Renal pelvis (tissue), 12 donors: ENCODE data around the gene THOC6. TPM values are rescaled to one million over a fixed set of nuclear protein-coding genes. Genes with fewer than 3 reads are reported as not detected.

Experiments used
- DNase-seq: peaks from one replicate; pipeline ENCODE4 v3.0.0-alpha.2; 2013
- long read RNA-seq, 16 experiments: transcript quantifications; one replicate each; lab custom pipeline, GENCODE V29; 2026
- polyA plus RNA-seq, 3 donors: library from polyadenylated mRNA; unstranded; fragments of 120-200 nt; gene quantifications; one replicate each; pipeline ENCODE4 v1.2.1, GENCODE V29; 2013; ENCODE audit not compliant: insufficient read length in 3 of 3

Gene THOC6
- 10 to 100 TPM; 31.8 to 36.4 (median 35.8) TPM for polyA plus RNA-seq
- long read RNA-seq, donor 1, partial matches to known transcripts: 0 of 7 reads
- long read RNA-seq, donor 1, other reads (novel, unspliced or antisense): 0 of 7 reads
- long read RNA-seq, donor 2, transcript THOC6-202 (13 exons, 1,419 nt): major isoform, 17 of 20 reads
- long read RNA-seq, donor 2, partial matches to known transcripts: 0 of 20 reads
- long read RNA-seq, donor 2, other reads (novel, unspliced or antisense): 0 of 20 reads
- long read RNA-seq, donor 3, transcript THOC6-202 (13 exons, 1,419 nt): major isoform, 11 of 11 reads
- long read RNA-seq, donor 3, partial matches to known transcripts: 0 of 11 reads
- long read RNA-seq, donor 3, other reads (novel, unspliced or antisense): 0 of 11 reads
- long read RNA-seq, donor 4, transcript THOC6-202 (13 exons, 1,419 nt): major isoform, 16 of 20 reads
- long read RNA-seq, donor 4, partial matches to known transcripts: 0 of 20 reads
- long read RNA-seq, donor 4, other reads (novel, unspliced or antisense): 0 of 20 reads
- long read RNA-seq, donor 5, transcript THOC6-202 (13 exons, 1,419 nt): major isoform, 5 of 5 reads
- long read RNA-seq, donor 5, partial matches to known transcripts: 0 of 5 reads
- long read RNA-seq, donor 5, other reads (novel, unspliced or antisense): 0 of 5 reads
- long read RNA-seq, donor 6, transcript THOC6-202 (13 exons, 1,419 nt): major isoform, 5 of 5 reads
- long read RNA-seq, donor 6, partial matches to known transcripts: 0 of 5 reads
- long read RNA-seq, donor 6, other reads (novel, unspliced or antisense): 0 of 5 reads
- long read RNA-seq, donor 7, transcript THOC6-202 (13 exons, 1,419 nt): major isoform, 15 of 27 reads
- long read RNA-seq, donor 7, partial matches to known transcripts: 12 of 27 reads
- long read RNA-seq, donor 7, other reads (novel, unspliced or antisense): 0 of 27 reads
- long read RNA-seq, donor 8, transcript THOC6-202 (13 exons, 1,419 nt): major isoform, 5 of 6 reads
- long read RNA-seq, donor 8, partial matches to known transcripts: 0 of 6 reads
- long read RNA-seq, donor 8, other reads (novel, unspliced or antisense): 0 of 6 reads
- long read RNA-seq, donor 9, transcript THOC6-202 (13 exons, 1,419 nt): major isoform, 12 of 17 reads
- long read RNA-seq, donor 9, partial matches to known transcripts: 5 of 17 reads
- long read RNA-seq, donor 9, other reads (novel, unspliced or antisense): 0 of 17 reads
- long read RNA-seq, donor 10, transcript THOC6-202 (13 exons, 1,419 nt): major isoform, 5 of 6 reads
- long read RNA-seq, donor 10, partial matches to known transcripts: 0 of 6 reads
- long read RNA-seq, donor 10, other reads (novel, unspliced or antisense): 0 of 6 reads
- long read RNA-seq, donor 11, partial matches to known transcripts: 0 of 3 reads
- long read RNA-seq, donor 11, other reads (novel, unspliced or antisense): 0 of 3 reads
- long read RNA-seq, donor 12, transcript THOC6-202 (13 exons, 1,419 nt): major isoform, 17 of 31 reads
- long read RNA-seq, donor 12, partial matches to known transcripts: 14 of 31 reads
- long read RNA-seq, donor 12, other reads (novel, unspliced or antisense): 0 of 31 reads
- long read RNA-seq, donor 13, transcript THOC6-202 (13 exons, 1,419 nt): major isoform, 5 of 6 reads
- long read RNA-seq, donor 13, partial matches to known transcripts: 0 of 6 reads
- long read RNA-seq, donor 13, other reads (novel, unspliced or antisense): 0 of 6 reads
- long read RNA-seq, donor 14: 0 reads
- long read RNA-seq, donor 15: 0 reads
- long read RNA-seq, donor 16, transcript THOC6-202 (13 exons, 1,419 nt): major isoform, 14 of 15 reads
- long read RNA-seq, donor 16, partial matches to known transcripts: 0 of 15 reads
- long read RNA-seq, donor 16, other reads (novel, unspliced or antisense): 0 of 15 reads

DNA sequence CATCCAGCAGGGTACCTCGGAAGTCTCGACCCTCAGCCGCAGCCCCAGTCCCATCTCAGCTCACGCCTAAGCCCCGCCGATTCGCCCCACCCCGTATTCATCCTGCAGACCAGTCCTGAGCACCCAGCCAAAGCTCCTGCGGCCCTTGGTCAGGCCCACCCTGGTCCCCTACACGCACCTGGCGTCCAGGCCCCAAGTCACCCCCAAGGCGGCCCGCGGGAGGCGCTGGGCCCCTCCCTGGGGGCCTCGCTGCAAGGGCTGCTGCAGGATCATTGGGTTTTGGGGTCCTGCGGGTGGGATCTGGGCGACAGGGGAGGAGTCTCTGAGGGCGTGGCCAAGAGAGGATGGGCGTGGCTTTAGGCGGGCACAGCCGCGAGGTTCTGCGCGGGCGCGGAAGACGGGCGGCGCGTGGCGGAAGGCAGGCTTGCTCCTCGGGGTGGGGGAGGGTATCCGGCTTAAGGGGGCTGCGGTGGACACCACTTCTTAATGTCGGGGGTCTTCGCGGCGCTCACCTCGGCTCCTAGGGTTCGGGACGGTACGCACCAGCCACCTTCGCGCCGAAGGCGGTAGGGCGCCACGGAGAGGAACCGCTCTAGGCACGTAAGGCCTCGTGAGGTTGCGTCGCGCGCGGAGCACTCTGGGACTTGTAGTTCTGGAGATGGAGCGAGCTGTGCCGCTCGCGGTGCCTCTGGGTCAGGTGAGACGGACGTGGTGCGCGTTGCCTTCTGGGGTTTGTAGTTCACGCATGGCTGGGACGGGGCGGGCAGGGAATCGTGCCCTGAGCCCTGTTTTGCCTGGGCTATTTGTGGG is at the start of gene THOC6, which contains the start of gene HCFC1R1:
THOC6 (plus strand) TSS at position 367 of the 810 bp plus-strand sequence; CDS start at position 659, 292 bp downstream.
HCFC1R1 (minus strand) TSS at position 274 of the 810 bp plus-strand sequence; CDS start at position 273, 1 bp downstream.
- DNase-seq: peak; percentile 97

DNA sequence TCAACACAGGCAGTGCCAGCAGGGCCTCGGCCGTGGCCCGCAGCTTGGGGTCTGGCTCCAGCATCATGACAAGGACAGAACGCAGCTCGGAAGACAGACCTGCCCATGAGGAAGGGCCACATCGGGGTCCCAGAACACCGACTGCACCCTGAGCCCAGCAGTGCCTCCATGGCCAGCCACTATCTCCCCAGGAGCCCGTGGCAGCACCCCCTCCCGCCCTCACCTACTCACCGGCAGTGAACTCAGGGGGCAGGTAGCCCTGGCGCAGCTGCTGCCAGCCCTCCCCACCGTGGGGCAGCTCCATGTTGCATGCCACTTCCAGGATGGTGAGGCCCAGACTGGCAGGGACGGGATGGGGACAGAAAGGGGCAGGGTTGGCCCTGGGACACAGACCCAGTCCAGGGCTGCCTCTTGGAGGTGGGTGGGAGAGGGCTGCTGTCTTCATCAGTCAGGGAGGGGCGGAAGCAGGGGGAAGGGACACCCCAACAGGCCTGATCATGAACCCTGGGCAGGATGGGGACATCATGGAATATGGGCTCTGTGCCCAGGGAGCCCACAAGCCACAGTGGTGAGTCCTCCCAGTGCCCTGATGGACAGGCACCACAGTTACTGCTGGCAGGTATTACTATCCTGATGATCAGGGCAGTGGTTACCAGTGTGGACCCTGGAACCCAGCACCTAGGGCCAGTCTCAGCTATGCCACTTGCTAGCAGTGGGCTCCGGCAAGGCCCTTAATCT is 49.3 kb upstream of the THOC6 start:
- DNase-seq: no peak

DNA sequence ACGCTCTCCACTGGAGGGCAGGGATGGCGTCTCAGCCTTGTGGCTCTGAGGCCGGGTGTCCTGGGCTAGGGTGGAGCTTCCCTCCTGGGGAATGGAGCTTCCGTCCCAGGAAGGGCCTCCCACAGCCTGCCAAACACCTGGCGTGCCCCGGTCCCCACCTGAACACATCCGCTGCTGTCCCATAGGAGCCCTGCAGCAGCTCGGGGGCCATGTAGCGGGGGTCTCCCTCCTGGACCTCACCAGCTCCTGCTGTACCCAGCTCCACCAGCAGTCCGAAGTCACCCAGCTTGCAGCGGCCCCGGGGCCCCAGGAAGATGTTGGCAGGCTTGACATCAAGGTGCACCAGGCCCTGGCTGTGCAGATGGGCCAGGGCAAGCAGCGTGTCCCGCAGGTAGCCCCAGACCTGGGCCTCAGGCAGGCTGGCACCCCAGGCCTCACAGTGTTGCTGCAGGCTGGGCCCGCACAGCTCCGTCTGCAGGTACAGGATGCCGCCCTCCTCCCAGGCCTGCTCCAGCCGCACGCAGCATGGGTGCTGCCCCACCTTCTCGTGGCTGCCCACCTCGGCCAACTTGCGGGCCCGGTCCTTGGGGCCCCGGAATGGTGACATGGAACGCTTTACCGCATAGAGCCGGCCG is 48.6 kb upstream of the THOC6 start:
- DNase-seq: no peak

DNA sequence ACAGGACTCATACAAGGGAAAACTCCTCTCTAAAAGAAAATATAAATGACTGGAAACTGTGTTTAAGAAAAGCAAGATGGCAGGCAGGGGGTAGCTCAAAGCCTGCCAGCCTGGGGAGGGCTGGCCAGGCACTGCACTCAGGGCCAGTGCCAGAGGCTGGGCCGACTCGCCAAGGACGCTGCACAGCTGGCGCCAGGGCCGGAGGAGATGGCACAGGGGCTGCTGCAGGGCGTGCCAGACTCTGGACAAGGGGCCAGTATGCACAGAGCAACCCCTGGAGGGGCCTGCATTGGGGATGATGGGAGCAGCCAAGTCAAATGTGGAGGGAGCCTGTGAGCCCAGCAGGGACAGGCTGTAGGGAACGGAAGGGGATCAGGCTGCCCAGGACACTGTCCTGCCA is 47.6 kb upstream of the THOC6 start:
- no peak for DNase-seq

DNA sequence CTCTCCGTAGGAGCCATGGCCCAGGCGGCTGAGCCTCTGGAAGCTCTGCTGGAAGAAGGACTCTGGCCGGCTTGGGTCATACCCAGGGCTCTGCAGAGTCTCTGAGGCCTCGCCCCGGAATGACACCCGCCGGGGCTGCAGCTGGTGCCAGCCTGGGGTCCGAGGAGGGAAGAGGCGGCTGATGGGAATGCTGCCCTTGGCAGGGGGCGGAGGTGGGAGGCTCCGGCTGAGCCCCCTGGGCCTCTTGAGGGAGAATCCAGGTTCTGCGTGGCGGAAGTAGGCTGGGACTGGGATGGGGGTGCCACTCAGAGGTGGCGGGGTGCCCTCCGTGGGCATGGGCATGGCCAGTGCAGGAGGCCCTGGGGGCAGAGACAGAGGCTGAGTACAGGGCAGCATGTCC is 47.2 kb upstream of the THOC6 start:
- DNase-seq: no peak

DNA sequence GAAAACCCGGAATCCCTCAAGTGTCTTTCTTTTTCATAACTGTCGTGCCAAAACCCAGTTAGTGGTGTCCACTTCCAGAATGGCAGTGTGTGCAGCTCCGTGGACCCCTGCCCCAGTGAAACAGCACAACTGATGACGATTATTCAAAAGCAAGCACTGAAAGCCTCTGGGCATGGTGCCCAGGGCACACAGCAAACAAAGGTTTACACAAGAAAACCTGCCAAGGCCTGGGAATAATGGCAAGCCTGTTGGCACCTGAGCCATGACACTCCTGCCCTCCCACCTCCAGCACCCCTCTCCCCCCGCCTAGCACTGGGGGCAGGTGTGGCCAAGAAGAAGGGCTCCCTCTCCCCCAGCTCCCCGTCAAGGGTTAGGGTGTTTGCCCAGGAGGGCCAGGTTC is 46.4 kb upstream of the THOC6 start:
- DNase-seq: no peak

DNA sequence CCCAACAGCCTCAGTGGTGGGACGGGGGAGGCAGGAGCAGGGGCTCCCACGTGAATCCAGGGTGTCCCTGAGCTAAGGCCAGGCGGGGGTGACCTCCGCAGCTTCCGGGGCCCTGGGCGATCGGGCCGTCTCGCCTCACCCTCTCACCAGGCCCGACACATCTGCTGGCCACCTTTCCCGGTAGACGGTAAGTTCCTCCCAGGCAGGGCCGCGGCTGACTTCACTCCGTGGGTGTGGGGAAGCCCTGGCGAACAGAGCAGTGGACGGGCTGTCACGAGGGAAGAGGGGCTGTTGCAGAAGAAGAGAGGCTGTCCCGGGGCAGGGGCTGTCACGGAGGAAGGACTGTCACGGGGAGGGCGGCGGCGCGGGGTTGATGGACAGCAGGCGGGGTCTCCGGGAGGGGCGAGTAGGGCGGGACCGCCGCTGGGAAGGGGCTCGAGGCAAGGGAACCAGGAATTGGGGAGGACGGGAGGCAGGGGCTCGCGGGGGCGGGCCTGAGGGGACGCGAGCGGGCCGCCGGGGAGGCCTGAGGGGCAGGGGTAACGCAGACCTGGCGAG is 44.1 kb upstream of the THOC6 start:
- no peak for DNase-seq

DNA sequence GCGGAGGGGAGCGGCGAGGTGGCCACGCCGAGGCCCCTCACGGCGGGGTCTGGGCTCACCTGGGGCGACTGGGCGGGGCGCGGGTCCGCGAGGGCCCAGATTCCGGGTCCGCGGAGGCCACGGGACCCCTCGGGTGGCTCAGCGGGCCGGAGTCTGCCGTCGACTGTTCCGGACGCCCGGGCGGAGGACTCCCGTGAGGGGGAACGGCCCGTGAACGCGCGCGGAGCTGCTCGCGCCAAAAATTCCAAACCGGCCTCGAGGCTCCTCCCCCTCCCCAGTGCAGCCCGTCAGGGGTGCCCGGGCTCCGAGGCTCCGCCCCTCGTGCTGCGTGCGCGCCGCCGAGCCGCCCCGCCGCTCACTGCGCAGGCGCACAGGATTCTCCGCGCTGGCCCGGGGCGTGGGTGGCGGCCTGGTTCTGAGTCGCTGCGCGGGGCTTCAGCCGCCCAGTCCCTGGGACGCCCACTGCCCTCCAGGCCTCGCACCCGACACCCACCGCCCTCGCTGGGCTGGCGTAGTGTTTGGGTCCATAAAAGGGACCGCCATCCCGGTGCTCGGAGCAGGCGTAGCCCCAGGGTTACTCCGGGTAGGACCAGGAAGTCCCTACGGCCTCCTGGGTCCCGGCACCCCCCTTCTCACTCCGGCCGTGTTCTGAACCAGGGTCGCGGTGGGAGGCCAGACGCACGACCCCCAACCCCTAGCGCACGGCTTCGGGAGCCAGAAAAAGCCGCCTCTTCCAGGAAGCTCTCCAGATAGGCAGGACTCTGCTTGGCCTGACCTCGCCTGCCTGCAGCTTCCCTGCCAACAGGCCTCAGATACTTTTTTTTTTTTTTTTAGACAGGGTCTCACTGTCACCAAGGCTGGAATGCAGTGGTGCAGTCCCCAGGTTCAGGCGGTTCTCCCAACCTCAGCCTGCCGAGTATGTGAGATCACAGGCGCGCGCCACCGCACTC is 43.3 kb upstream of the THOC6 start, which contains the start of gene PKMYT1:
PKMYT1 (minus strand) TSS at position 220 of the 950 bp plus-strand sequence. CDS start 789 bp downstream, outside the sequence.
- DNase-seq: peak; percentile 89

DNA sequence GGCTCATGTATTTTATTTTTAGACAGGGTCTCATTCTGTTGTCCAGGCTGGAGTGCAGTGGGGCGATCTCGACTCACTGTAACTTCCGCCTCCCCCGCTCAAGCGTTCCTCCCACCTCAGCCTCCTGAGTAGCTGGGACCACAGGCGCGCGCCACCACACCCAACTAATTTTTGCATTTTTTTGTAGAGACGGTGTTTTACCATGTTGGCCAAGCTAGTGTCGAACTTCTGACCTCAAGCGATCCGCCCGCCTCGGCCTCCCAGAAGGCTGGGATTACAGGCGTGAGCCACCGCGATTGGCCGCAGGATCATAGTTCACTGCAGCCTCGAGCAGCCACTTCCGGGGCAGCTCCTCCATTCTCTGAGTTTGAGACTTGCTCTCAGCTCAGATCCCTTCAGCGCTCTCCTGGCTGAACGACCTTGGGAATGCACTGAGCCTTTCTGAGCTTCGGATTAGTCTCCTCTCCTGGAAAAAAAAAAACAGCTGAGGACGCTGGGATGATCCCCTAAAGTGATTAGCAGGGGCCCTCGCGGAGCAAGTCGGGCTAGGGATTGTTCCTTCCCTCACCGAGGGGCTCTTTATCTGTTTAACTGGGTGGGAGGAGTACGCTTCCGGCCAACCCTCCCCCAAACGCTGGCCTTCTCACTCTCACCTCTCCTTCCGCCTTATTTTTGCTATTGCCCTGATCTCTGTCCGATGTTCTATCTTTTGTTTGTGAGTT is 42.5 kb upstream of the THOC6 start:
- no peak for DNase-seq

DNA sequence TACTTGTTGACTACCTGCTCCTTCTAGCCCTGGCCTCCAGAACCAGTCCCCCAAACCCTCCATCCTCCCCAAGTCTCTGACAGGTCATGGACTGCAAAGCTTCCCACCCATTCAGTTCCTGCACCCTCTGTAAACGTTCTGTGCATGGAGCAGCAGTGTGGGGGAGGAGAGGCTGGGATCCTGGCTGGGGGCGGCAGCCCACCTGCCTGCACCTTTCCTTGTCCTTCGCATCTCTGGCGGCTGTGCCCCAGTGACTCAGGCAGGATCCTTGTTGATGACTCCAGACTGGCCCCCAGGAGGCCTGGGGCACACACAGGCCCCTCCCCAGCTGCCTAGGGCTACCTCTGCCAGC is 42.0 kb upstream of the THOC6 start:
- no peak for DNase-seq

DNA sequence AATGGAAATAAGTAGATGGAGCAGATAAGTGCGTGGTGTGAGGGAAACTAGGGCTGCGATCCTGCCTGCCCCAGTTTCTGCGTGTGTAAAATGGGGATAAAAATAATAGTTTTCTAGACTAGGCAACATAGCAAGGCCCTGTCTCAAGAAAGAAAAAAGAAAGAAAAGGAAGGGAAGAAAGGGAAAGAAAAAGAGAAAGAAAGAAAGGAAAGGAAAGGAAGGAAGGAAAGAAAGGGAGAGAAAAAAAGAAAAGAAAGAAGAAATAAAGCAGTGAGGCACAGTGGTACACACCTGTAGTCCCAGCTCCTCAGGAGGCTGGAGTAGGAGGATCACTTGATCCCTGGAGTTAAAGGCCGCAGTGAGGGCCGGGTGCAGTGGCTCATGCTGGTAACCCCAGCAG is 41.4 kb upstream of the THOC6 start:
- DNase-seq: no peak

DNA sequence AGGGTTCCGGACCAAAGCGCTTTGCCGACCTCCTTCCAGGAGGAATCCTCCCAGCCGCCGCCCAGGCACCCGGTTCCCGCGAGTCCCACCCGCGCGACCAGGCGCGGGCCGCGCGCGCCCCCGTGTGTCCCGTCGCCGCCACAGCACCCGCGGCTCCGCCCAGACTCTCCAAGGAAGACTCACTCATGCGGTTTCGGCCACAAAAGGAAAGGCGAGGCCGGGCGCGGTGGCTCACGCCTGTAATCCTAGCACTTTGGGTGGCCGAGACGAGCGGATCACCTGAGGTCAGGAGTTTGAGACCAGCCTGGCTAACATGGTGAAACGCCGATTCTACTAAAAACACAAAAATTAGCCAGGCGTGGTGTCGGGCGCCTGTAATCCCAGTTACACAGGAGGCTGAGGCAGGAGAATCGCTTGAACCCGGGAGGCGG is 40.1 kb upstream of the THOC6 start:
- peak; percentile 75 for DNase-seq

DNA sequence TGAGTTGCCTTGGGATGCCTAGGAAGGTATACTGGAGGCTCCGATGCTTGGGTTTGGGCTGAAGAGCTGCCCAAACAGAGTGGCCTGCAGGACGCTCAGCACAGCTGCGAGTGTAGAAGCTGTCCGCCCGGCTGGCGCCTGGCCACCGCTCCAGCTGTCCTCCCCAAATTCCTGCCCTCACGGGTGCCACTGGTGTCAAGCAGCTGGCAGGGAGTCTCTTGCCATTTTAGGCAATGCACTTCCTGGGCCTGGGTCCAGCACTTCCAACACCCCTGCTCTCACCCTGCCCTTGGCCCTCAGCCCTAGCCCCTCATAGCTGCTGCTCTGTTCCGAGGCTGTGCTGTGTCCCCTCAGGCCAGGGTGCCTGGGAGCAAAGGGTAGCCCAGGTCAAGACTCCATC is 38.4 kb upstream of the THOC6 start:
- no peak for DNase-seq

DNA sequence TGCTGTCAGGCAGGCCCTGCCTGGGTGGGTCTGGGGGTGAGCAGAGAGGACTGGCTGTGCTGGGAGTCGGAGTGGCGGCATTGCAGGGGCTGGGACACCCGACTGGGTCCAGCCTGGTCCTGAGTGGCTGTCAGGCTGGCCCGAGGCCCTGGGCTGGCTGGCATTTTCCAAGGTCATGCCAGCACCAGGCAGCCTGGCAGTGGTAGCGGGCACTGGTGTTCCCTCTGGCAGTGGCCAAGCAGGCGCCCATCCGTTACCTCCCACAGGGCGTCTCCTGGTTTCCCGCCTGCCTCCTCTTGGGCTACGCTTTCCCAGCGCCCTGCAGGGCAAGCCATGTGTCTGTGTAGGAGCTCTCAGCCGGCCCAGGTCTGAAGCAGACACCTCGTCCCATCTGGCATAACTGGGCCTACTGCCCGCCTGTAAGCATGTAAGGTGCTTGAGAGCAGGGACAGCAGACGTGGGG is 37.9 kb upstream of the THOC6 start:
- no peak for DNase-seq

DNA sequence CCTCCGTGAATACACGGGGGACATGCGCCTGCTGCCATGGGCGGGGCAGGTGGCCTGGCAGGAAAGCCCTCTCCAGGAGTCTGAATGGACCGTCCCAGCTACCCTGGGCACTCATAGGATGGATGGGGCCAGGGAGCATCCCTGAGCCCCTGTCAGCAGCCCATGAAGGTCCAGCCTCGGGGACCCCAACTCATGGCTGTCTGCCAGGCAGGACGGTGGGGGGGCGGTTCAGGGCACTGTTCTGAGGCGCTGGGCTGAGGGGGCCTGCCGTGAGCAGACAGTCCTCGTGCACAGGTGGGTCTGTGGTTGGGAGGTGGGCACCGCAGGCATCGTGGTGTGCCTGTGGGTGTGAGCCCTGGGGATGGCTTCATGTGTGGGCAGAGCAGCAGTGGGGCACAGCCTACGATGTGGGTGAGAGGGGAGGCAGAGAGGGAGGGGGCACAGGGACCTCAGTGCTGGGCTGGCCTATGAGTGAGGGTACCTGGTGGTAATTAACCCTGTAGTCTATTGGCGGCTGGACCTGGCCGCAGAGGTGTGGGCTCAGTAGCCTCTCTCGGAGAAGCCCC is 37.1 kb upstream of the THOC6 start:
- no peak for DNase-seq
